DOHH2 (cell line): ENCODE results near the gene MRPL55.

Source experiments
- H3F3A ChIP-seq: fragments of 200-600 bp; sonication (generic), shearing (Covaris generic); 2 replicates; pipeline ENCODE4 v1.6.0; 2016; ENCODE audit warnings: antibody characterized with exemption, mild to moderate bottlenecking; ENCODE audit not compliant: control insufficient read depth, insufficient read depth
- H3K27ac ChIP-seq: fragments of 200-600 bp; sonication (generic); 2 replicates; pipeline ENCODE4 v1.5.1; 2014; ENCODE audit warnings: low read depth, mild to moderate bottlenecking, low read length, moderate library complexity
- H3K27me3 ChIP-seq: fragments of 200-600 bp; sonication (generic); 2 replicates; pipeline ENCODE4 v1.6.1; 2014; ENCODE audit warnings: mild to moderate bottlenecking, low read length, mixed read lengths; ENCODE audit not compliant: control insufficient read depth
- H3K36me3 ChIP-seq: fragments of 200-600 bp; sonication (generic); 2 replicates; pipeline ENCODE4 v1.6.1; 2014; ENCODE audit warnings: mild to moderate bottlenecking, low read length, moderate library complexity, mixed read lengths; ENCODE audit not compliant: control insufficient read depth
- H3K4me1 ChIP-seq: fragments of 200-600 bp; sonication (generic); 2 replicates; pipeline ENCODE4 v1.6.1; 2014; ENCODE audit warnings: mild to moderate bottlenecking, low read length, mixed read lengths; ENCODE audit not compliant: control insufficient read depth
- H3K4me2 ChIP-seq: fragments of 200-600 bp; sonication (generic); 2 replicates; pipeline ENCODE4 v1.6.0; 2014; ENCODE audit warnings: mild to moderate bottlenecking, low read length, moderate library complexity
- H3K4me3 ChIP-seq: fragments of 200-600 bp; sonication (generic); 2 replicates; pipeline ENCODE4 v1.5.1; 2014; ENCODE audit warnings: mild to moderate bottlenecking, low read length, mixed read lengths
- H3K79me2 ChIP-seq: fragments of 200-600 bp; sonication (generic); 2 replicates; pipeline ENCODE4 v1.6.1; 2014; ENCODE audit warnings: mild to moderate bottlenecking, low read length, mixed read lengths; ENCODE audit not compliant: control insufficient read depth
- H3K9me2 ChIP-seq: fragments of 200-600 bp; sonication (generic); replicated peaks from 2 replicates; pipeline ENCODE4 v1.6.1; 2014; ENCODE audit warnings: mild to moderate bottlenecking, low read length, mixed read lengths; ENCODE audit not compliant: control insufficient read depth
- H3K9me3 ChIP-seq: fragments of 200-600 bp; sonication (generic); 2 replicates; pipeline ENCODE4 v1.6.1; 2014; ENCODE audit warnings: antibody characterized with exemption, low read length, mixed read lengths; ENCODE audit not compliant: control insufficient read depth, insufficient read depth
- H4K20me1 ChIP-seq: fragments of 200-600 bp; sonication (generic); 2 replicates; pipeline ENCODE4 v1.6.0; 2014; ENCODE audit warnings: low read depth, mild to moderate bottlenecking, antibody characterized with exemption, low read length, moderate library complexity; ENCODE audit not compliant: control insufficient read depth, insufficient read depth
- EZH2phosphoT487 ChIP-seq: fragments of 200-600 bp; sonication (generic); IDR thresholded peaks from 2 replicates; pipeline ENCODE4 v1.6.1; 2017; ENCODE audit warnings: borderline replicate concordance, mild to moderate bottlenecking, antibody characterized with exemption, low read length, moderate library complexity, mixed read lengths
- TF ChIP-seq, protein P1 (sequence below): fragments of 200-600 bp; sonication (generic); IDR thresholded peaks from one replicate; pipeline ENCODE4 v1.5.1; 2014; ENCODE audit warnings: antibody characterized with exemption, mild to moderate bottlenecking, low read depth, low read length; ENCODE audit not compliant: poor library complexity, severe bottlenecking

The MRPL55 gene

DNA sequence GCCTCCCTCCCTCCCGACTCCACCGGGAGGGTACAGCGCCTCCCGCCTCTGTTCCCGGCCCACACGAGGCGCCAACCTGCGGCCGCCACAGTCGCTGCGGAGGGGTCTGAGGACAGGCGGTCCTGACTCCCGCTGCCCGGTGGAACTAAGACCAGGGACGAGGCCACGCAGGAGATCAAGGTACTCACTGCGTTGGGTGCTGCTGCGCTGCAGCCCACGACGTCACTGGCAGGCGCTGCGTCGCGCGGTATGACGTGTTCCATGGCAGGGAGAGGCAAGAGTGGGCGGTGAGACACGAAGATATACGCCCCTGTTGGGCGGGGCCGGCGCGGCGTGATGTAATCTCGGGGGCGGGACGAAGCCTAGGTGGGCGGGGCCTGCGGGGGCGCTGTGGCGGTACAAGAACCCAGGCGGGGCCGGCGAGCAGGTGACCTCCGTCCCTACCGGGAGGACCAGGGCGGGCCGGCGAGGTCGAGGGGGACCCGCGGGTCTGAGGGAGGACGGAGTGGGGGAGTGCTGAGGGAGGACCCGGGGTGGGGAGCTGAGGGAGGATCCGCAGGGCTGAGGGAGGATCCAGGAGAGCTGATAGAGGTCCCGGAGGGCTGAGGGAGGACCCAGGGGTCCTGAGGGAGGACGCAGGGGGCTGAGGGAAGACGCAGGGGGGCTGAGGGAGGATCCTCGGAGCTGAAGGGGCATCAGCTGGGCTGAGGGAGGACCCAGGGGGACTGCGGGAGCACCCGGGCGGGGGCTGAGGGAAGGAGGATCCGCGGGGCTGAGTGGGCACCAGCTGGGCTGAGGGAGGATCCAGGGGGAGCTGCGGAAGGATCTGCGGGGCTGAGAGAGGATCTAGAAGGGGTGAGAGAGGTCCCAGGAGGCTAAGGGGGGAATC, at the start of gene MRPL55:
Gene MRPL55, minus strand, starts transcription at position 227 of the 889 bp plus-strand sequence. CDS start 1,039 bp downstream, outside the sequence.
- peak within 1 kb of the TSS; percentile 85 for H3K4me2 ChIP-seq
- TF ChIP-seq EZH2phosphoT487, result no peak
- TF ChIP-seq, protein P1, sequence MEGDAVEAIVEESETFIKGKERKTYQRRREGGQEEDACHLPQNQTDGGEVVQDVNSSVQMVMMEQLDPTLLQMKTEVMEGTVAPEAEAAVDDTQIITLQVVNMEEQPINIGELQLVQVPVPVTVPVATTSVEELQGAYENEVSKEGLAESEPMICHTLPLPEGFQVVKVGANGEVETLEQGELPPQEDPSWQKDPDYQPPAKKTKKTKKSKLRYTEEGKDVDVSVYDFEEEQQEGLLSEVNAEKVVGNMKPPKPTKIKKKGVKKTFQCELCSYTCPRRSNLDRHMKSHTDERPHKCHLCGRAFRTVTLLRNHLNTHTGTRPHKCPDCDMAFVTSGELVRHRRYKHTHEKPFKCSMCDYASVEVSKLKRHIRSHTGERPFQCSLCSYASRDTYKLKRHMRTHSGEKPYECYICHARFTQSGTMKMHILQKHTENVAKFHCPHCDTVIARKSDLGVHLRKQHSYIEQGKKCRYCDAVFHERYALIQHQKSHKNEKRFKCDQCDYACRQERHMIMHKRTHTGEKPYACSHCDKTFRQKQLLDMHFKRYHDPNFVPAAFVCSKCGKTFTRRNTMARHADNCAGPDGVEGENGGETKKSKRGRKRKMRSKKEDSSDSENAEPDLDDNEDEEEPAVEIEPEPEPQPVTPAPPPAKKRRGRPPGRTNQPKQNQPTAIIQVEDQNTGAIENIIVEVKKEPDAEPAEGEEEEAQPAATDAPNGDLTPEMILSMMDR, result peak; percentile 27
- peaks cover 23% of the 10 kb centered on the region for H3K36me3 ChIP-seq
- H3K79me2 ChIP-seq, result peaks cover 18% of the 10 kb centered on the region
- H3K4me3 ChIP-seq, result peak within 1 kb of the TSS; percentile 96
- no peaks in the 10 kb centered on the region for H3K27me3 ChIP-seq
- H3K9me2 ChIP-seq, result no peaks in the 10 kb centered on the region
- H3K4me1 ChIP-seq, result peaks cover 21% of the 10 kb centered on the region
- no peaks in the 10 kb centered on the region for H3K9me3 ChIP-seq
- peaks cover 5% of the 10 kb centered on the region; the same call in 1 of the 2 replicates for H3F3A ChIP-seq
- no peaks in the 10 kb centered on the region for H4K20me1 ChIP-seq
- H3K27ac ChIP-seq, result no peak within 1 kb of the TSS

DNA sequence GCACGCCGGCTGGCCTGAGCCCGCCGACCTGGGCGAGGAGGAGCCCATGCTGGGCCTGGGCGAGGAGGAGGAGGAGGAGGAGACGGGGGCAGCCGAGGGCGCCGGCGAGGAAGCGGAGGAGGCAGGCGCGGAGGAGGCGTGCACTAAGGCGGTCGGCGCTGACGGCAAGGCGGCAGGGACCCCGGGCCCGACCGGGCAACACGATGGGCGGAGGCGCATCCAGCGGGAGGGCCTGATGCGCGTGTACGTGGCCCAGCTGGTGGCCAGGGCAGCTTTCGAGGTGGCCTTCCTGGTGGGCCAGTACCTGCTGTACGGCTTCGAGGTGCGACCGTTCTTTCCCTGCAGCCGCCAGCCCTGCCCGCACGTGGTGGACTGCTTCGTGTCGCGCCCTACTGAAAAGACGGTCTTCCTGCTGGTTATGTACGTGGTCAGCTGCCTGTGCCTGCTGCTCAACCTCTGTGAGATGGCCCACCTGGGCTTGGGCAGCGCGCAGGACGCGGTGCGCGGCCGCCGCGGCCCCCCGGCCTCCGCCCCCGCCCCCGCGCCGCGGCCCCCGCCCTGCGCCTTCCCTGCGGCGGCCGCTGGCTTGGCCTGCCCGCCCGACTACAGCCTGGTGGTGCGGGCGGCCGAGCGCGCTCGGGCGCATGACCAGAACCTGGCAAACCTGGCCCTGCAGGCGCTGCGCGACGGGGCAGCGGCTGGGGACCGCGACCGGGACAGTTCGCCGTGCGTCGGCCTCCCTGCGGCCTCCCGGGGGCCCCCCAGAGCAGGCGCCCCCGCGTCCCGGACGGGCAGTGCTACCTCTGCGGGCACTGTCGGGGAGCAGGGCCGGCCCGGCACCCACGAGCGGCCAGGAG, 49.3 kb upstream of the MRPL55 start:
- no peaks in the 10 kb centered on the region for H3K9me3 ChIP-seq

DNA sequence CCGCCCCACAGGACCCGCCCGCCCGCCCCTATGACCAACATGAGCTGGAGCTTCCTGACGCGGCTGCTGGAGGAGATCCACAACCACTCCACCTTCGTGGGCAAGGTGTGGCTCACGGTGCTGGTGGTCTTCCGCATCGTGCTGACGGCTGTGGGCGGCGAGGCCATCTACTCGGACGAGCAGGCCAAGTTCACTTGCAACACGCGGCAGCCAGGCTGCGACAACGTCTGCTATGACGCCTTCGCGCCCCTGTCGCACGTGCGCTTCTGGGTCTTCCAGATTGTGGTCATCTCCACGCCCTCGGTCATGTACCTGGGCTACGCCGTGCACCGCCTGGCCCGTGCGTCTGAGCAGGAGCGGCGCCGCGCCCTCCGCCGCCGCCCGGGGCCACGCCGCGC, 48.6 kb upstream of the MRPL55 start:
- H3K27me3 ChIP-seq, result no peaks in the 10 kb centered on the region
- H3K4me3 ChIP-seq, result no peak overlapping the region
- H3K9me2 ChIP-seq, result no peaks in the 10 kb centered on the region
- no peak overlapping the region for H3K4me2 ChIP-seq
- H4K20me1 ChIP-seq, result no peaks in the 10 kb centered on the region
- H3K9me3 ChIP-seq, result no peaks in the 10 kb centered on the region
- TF ChIP-seq EZH2phosphoT487, result no peak
- TF ChIP-seq, protein P1, result no peak
- H3K4me1 ChIP-seq, result peaks cover 3% of the 10 kb centered on the region; the same call in 1 of the 2 replicates
- H3K36me3 ChIP-seq, result no peaks in the 10 kb centered on the region
- H3K79me2 ChIP-seq, result no peaks in the 10 kb centered on the region
- no peaks in the 10 kb centered on the region for H3F3A ChIP-seq
- no peak overlapping the region for H3K27ac ChIP-seq

More for the DNA sequence above, 49.3 kb upstream of the MRPL55 start:
- Histone ChIP-seq H3K4me3 (no peak overlapping the region), H3K9me2 (no peaks in the 10 kb centered on the region), H3K27me3 (no peaks in the 10 kb centered on the region), H3K4me2 (no peak overlapping the region), H3K27ac (no peak overlapping the region), H3F3A (no peaks in the 10 kb centered on the region), H3K79me2 (no peaks in the 10 kb centered on the region), H3K36me3 (no peaks in the 10 kb centered on the region), H4K20me1 (no peaks in the 10 kb centered on the region), H3K4me1 (peaks cover 3% of the 10 kb centered on the region; the same call in 1 of the 2 replicates)
- TF ChIP-seq, protein P1, result no peak
- no peak for TF ChIP-seq EZH2phosphoT487
